ENCODE results near the gene CXCL12.

DNA sequence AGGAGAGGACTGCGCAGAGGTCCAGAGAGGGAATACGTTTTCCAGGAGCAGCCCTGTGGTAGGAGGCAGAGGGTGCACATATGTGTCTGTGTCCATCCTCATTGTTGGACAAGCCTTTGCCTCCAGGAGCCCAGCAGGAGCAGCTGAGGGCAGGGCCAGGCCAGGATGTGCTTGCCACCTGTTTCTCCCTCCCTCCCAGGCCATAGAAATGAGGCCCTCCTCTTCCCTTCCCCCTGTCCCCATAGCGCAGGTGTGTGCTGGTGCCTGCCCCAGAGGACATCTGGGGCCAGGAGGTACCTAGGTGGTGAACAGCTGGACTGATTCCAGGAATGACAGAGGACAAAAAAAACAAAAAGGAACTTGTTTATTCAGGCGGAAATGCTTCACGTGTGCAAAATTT, 10.5 kb upstream of the CXCL12 start:
- TF ChIP-seq, protein P1, sequence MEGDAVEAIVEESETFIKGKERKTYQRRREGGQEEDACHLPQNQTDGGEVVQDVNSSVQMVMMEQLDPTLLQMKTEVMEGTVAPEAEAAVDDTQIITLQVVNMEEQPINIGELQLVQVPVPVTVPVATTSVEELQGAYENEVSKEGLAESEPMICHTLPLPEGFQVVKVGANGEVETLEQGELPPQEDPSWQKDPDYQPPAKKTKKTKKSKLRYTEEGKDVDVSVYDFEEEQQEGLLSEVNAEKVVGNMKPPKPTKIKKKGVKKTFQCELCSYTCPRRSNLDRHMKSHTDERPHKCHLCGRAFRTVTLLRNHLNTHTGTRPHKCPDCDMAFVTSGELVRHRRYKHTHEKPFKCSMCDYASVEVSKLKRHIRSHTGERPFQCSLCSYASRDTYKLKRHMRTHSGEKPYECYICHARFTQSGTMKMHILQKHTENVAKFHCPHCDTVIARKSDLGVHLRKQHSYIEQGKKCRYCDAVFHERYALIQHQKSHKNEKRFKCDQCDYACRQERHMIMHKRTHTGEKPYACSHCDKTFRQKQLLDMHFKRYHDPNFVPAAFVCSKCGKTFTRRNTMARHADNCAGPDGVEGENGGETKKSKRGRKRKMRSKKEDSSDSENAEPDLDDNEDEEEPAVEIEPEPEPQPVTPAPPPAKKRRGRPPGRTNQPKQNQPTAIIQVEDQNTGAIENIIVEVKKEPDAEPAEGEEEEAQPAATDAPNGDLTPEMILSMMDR (IDR thresholded peaks at IDR 0.05), result no peak
- TF ChIP-seq POLR2A (IDR thresholded peaks at IDR 0.05), result no peak
